GM13976 (cell line): ENCODE data around the gene DEFB128.

Experiments used
- DNase-seq: peaks from one replicate; pipeline ENCODE4 v3.0.0; 2012; ENCODE audit warnings: low spot score
- CTCF ChIP-seq: IDR thresholded peaks from 2 replicates; pipeline ENCODE4 v1.5.1; 2012; ENCODE audit warnings: borderline replicate concordance, mild to moderate bottlenecking; ENCODE audit not compliant: insufficient read depth; ENCODE audit errors: extremely low read depth, missing control alignments, control extremely low read depth
- in situ Hi-C: fragments of 300-500 bp; cut with MboI; formaldehyde crosslinking; loops from one replicate; pipeline ENCODE4 v1.12.0; 2022; ENCODE audit warnings: low sequenced_read_pairs, mixed read lengths, inconsistent platforms; ENCODE audit not compliant: unreplicated experiment

DEFB128 gene

GRCh38 chr20:221258-221830 is 31.8 kb upstream of the DEFB128 start:
- in situ Hi-C loops = no loop called here
- TF ChIP-seq CTCF = no peak

GRCh38 chr20:219290-220115 is 30.0 kb upstream of the DEFB128 start:
- in situ Hi-C loops = no loop called here
- no peak for DNase-seq
- no peak for TF ChIP-seq CTCF

More at GRCh38 chr20:221258-221830, 31.8 kb upstream of the DEFB128 start:
- no peak for DNase-seq

GRCh38 chr20:217266-217665 is 27.8 kb upstream of the DEFB128 start:
- DNase-seq = no peak
- TF ChIP-seq CTCF = no peak
- in situ Hi-C loops = no loop called here

- DNase-seq = no peak
- in situ Hi-C loops = no loop called here
- no peak for TF ChIP-seq CTCF
These were observed 26.3 kb upstream of the DEFB128 start for GRCh38 chr20:215796-216195.

- in situ Hi-C loops = no loop called here
- DNase-seq = no peak
- no peak for TF ChIP-seq CTCF
These were observed 24.9 kb upstream of the DEFB128 start for GRCh38 chr20:214383-214782.

- no peak for DNase-seq
- in situ Hi-C loops = no loop called here
- no peak for TF ChIP-seq CTCF
These were observed 21.4 kb upstream of the DEFB128 start for GRCh38 chr20:210809-211502.
